ENCODE data around the gene OR51F1. TPM values are rescaled to one million over a fixed set of nuclear protein-coding genes. Genes with fewer than 3 reads are reported as not detected.
"Not testable (repeated sequence)": the region's sequence is repeated elsewhere in the genome, so short reads cannot be mapped to it uniquely, and the experiment has no call there.

Gene OR51F1, protein sequence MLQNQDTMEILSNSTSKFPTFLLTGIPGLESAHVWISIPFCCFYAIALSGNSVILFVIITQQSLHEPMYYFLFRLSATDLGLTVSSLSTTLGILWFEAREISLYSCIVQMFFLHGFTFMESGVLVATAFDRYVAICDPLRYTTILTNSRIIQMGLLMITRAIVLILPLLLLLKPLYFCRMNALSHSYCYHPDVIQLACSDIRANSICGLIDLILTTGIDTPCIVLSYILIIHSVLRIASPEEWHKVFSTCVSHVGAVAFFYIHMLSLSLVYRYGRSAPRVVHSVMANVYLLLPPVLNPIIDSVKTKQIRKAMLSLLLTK
- total RNA-seq: not detected in 2 replicates

DNA sequence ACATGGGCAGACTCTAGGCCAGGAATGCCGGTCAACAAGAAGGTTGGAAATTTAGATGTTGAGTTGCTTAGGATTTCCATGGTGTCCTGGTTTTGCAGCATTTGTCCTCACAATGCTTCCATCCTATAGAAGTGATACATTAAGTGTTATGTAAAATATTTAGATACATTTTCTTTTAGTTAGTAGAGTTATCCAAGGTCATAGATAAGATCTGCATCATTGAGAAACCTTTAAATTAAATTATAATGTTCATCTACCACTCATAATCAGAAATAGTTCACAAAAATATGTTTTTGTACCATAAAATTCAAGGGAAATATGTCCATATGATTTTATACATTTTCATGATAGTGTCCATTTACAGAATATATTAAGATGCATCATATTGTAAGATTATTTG, at the start of gene OR51F1:
Gene OR51F1, minus strand, starts transcription at position 101 of the 400 bp plus-strand sequence. Its CDS starts 0 bp downstream, at position 101.
- no peaks in the 10 kb centered on the region for H3K9me3 Mint-ChIP-seq
- H3K36me3 Mint-ChIP-seq (ENCODE audit: low read depth): no peaks in the 10 kb centered on the region
- no peak for DNase-seq (ENCODE audit: low spot score)
- no peak within 1 kb of the TSS for H3K27ac Mint-ChIP-seq
- H3K27me3 Mint-ChIP-seq (ENCODE audit: low read depth): no peaks in the 10 kb centered on the region
- no peak within 1 kb of the TSS for H3K4me3 Mint-ChIP-seq (ENCODE audit: low read depth)
- intact Hi-C loops (cut with micrococcal nuclease): no loop called here
- H3K4me1 Mint-ChIP-seq (ENCODE audit: low read depth): no peaks in the 10 kb centered on the region

DNA sequence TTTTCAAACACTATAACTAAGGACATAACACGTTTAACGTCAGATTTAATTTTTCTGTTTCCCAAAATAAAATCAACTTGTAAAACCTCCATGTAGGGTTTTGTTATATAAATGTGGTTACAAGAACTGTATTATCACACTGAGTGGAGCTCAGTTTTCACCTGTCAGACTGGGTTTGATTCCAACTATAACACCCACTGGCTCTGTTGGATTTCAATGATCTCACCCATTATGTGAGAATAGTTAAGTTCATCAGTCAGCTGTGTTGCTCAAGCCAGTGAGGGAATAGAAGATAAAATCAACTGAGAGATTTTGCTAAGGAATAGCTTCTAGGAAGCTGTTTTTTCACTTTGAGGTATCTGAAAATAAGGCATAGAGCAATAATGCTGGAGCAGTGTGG, 39.5 kb upstream of the OR51F1 start:
- Mint-ChIP-seq H3K4me1 (ENCODE audit: low read depth) (no peaks in the 10 kb centered on the region), H3K36me3 (ENCODE audit: low read depth) (no peaks in the 10 kb centered on the region), H3K9me3 (no peaks in the 10 kb centered on the region), H3K27me3 (ENCODE audit: low read depth) (no peaks in the 10 kb centered on the region), H3K4me3 (ENCODE audit: low read depth) (no peak overlapping the region), H3K27ac (no peak overlapping the region)
- intact Hi-C loops (cut with micrococcal nuclease): no loop called here
- DNase-seq (ENCODE audit: low spot score): no peak

DNA sequence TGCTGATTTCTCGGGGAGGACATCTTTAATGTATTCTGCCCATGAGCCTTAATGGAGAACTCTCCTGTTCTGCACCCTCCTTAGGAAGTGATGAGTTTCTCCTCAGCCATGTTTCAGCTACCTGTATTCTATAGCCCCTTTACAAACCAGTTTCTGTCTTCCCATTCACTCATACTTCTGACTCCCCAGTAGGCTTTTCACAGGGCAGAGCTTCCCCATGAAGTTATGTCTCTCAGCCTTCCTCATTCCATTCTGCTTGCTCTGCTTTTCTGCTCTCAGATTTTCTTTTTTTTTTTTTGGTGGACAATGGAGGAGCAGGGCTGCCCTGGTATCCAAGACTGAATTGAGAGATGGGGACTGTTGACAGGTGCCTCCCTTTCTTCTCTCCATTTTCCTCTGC, 38.7 kb upstream of the OR51F1 start:
- Mint-ChIP-seq H3K9me3 (no peaks in the 10 kb centered on the region), H3K4me1 (ENCODE audit: low read depth) (no peaks in the 10 kb centered on the region), H3K36me3 (ENCODE audit: low read depth) (no peaks in the 10 kb centered on the region), H3K27ac (no peak overlapping the region), H3K27me3 (ENCODE audit: low read depth) (no peaks in the 10 kb centered on the region), H3K4me3 (ENCODE audit: low read depth) (no peak overlapping the region)
- intact Hi-C loops (cut with micrococcal nuclease): no loop called here
- no peak for DNase-seq (ENCODE audit: low spot score)

DNA sequence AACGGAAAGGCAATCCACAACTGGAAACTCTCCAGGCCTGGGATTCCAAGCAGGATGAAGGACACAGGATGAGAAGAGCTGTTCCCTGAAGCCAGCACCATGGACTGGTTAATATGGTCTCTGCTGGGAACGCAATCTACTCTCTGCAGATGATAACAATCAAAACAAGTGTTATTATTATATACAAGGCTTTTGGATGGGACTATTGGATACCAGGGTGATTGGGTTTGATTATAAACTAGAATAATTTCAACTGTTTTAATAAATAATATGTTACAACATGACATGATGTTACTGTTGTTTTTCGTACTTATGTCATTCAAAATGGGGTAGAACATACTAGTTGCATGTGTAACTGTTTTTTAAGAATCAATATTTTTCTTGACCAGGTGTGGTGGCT, 34.5 kb upstream of the OR51F1 start, which contains the start of gene OR52R1:
Gene OR52R1, minus strand, starts transcription at position 101 of the 400 bp plus-strand sequence. Its CDS starts 0 bp downstream, at position 101.
- intact Hi-C loops (cut with micrococcal nuclease): no loop called here
- H3K9me3 Mint-ChIP-seq: no peaks in the 10 kb centered on the region
- H3K27ac Mint-ChIP-seq: no peak within 1 kb of the TSS
- no peaks in the 10 kb centered on the region for H3K4me1 Mint-ChIP-seq (ENCODE audit: low read depth)
- no peak within 1 kb of the TSS for H3K4me3 Mint-ChIP-seq (ENCODE audit: low read depth)
- no peak for DNase-seq (ENCODE audit: low spot score)
- H3K27me3 Mint-ChIP-seq (ENCODE audit: low read depth): no peaks in the 10 kb centered on the region
- H3K36me3 Mint-ChIP-seq (ENCODE audit: low read depth): no peaks in the 10 kb centered on the region

DNA sequence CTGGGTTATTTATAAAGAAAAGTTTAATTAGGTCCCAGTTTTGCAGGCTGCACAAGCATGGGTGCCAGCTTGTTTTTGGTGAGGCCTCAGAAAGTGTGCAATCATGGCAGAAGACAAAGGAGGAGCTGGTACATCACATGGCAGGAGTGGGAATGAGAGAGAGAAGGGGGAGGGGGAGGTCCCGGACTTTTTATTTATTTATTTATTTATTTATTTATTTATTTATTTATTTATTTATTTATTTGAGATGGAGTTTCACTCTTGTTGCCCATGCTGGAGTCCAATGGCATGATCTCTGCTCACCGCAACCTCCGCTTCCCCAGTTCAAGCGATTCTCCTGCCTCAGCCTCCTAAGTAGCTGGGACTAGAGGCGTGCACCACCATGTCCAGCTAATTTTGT, 31.6 kb upstream of the OR51F1 start:
- H3K27ac Mint-ChIP-seq; H3K4me1 Mint-ChIP-seq (ENCODE audit: low read depth); H3K9me3 Mint-ChIP-seq; H3K36me3 Mint-ChIP-seq (ENCODE audit: low read depth); H3K4me3 Mint-ChIP-seq (ENCODE audit: low read depth); intact Hi-C loops (cut with micrococcal nuclease); H3K27me3 Mint-ChIP-seq (ENCODE audit: low read depth); DNase-seq (ENCODE audit: low spot score): not testable (repeated sequence)

DNA sequence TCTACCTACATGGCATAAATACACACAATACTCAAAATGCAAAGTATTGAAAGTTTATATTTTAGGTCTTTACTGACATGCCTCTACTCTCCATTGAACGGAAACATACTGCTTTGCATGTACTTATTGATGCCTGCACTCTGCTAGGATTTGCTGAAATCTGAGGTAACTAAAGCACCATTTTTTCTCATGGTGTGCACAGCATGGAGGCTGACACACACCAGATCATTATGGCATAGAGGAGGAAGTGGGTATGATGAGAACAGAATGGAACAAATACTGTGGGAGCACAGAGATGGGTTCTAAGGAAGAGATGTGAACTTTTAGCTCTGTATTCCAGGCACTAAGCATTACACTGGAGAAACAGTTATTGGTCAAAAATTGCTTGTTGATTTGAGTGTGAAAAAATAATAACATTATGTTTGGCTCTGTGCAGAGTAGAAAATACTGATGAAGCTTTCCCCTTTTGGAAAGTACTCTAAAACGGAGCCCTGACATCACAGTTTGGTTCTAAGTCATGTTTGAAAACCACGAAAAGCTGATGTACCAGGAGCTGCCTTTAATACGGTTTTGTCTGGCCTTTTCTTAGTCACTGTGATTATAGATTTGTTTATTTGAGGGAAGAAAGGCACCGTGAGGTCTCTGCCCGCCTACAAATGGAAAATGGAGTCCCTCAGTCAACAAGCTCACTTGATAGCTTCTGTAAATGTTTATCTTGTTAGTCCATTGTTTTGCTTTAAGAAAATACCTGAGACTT, 28.9 kb upstream of the OR51F1 start:
- Mint-ChIP-seq H3K4me3 (ENCODE audit: low read depth) (no peak overlapping the region), H3K4me1 (ENCODE audit: low read depth) (no peaks in the 10 kb centered on the region), H3K27ac (no peak overlapping the region), H3K27me3 (ENCODE audit: low read depth) (no peaks in the 10 kb centered on the region), H3K36me3 (ENCODE audit: low read depth) (no peaks in the 10 kb centered on the region), H3K9me3 (no peaks in the 10 kb centered on the region)
- intact Hi-C loops (cut with micrococcal nuclease): no loop called here
- DNase-seq (ENCODE audit: low spot score): no peak

DNA sequence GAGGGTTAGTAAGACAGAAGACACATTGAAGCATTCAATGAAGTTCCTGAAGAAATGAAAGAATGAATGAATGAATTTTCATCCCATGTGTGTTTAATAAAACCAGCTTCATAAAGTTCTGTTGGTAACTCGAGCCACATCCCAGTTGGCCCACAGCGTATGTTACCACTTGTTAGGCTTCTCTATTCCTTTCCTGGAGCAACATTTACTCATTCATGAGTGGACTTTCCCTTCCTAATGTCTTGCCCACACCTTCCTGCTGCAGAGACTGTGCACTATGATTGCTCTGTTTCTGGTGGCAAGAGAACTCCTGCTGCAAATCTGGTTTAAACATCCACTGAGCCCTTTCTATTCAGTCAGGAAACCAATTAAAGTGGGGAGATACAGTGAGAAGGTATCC, 27.5 kb upstream of the OR51F1 start:
- Mint-ChIP-seq H3K27me3 (ENCODE audit: low read depth) (no peaks in the 10 kb centered on the region), H3K27ac (no peak overlapping the region), H3K36me3 (ENCODE audit: low read depth) (no peaks in the 10 kb centered on the region), H3K4me3 (ENCODE audit: low read depth) (no peak overlapping the region), H3K9me3 (no peaks in the 10 kb centered on the region), H3K4me1 (ENCODE audit: low read depth) (no peaks in the 10 kb centered on the region)
- intact Hi-C loops (cut with micrococcal nuclease): no loop called here
- no peak for DNase-seq (ENCODE audit: low spot score)

DNA sequence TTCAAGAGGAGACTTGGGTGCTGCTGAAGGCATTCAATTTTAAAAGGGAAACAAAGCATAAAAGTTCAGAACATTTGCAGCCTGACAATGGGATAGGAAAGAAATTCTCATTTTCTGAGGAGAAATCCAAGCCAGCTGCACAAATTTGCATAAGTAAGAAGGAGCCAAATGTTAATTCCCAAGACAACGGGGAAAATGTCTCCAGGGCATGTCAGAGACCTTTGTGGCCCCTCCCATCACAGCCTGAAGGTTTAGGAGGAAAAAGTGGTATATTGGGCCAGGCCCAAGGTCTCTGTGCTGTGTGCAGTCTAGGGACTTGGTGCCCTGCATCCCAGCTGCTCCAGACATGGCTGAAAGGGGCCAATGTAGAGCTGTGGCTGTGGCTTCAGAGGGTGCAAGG, 12.7 kb upstream of the OR51F1 start:
- Mint-ChIP-seq H3K9me3 (no peaks in the 10 kb centered on the region), H3K36me3 (ENCODE audit: low read depth) (no peaks in the 10 kb centered on the region)
- intact Hi-C loops (cut with micrococcal nuclease): no loop called here

GRCh38 chr11:4768094-4768493, 1.6 kb downstream of the OR51F1 start:
- no peak for DNase-seq (ENCODE audit: low spot score)
- Mint-ChIP-seq H3K36me3 (ENCODE audit: low read depth) (no peaks in the 10 kb centered on the region), H3K4me3 (ENCODE audit: low read depth) (no peak overlapping the region), H3K27ac (no peak overlapping the region), H3K9me3 (no peaks in the 10 kb centered on the region), H3K4me1 (ENCODE audit: low read depth) (peaks cover under 1% of the 10 kb centered on the region), H3K27me3 (ENCODE audit: low read depth) (no peaks in the 10 kb centered on the region)
- intact Hi-C loops (cut with micrococcal nuclease): no loop called here

More for the DNA sequence above, 12.7 kb upstream of the OR51F1 start:
- no peaks in the 10 kb centered on the region for H3K27me3 Mint-ChIP-seq (ENCODE audit: low read depth)
- DNase-seq (ENCODE audit: low spot score): no peak
- no peak overlapping the region for H3K4me3 Mint-ChIP-seq (ENCODE audit: low read depth)
- no peak overlapping the region for H3K27ac Mint-ChIP-seq
- H3K4me1 Mint-ChIP-seq (ENCODE audit: low read depth): no peaks in the 10 kb centered on the region

DNA sequence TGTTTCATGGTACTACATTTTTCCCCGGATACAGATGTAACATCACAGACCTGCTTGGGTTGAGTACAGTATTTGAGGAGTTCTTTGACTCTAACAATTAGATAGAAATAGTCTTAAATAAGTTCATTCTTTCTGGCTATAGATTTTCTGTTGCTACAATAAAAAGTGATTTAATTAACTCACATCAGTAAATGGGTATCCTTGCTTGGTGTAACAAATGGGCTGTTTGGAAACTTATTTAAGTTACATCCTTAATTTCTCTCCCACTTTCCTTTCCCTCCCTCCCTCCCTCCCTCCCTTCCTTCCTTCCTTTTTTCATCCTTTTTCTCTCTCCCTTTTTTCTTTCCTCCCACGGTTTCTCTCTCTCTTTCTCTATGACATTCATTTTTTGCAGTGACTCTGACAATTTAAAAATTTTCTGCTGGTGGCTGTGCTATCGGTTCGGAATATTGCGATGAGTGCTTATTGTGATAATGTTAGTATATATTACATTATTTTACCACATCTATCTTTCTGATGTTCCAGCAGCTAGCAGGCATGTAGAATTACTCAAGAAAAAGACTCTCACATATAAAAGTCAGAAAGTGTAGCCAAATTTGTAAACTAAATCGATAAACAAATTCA, 3.2 kb downstream of the OR51F1 start:
- H3K4me1 Mint-ChIP-seq (ENCODE audit: low read depth): peaks cover 2% of the 10 kb centered on the region

DNA sequence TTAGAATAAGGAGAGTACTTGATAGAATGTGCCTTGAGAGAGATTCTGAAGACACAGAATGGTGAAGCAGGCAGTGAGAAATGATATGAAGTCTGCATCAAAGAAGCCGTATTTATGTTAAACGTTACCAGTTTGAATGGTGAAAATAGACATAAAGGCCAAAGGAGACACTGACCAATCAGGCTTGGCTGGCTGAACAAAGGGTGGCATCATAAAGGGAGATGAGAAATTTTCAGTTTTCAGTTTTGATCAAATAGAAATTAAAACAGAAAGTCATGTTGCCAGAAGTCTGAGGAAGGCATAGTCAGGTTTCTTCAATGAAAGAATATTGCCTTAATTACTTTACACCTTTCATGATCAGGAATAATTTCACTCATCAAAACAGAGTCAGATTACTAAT, 6.6 kb downstream of the OR51F1 start:
- Mint-ChIP-seq H3K36me3 (ENCODE audit: low read depth) (no peaks in the 10 kb centered on the region), H3K27ac (no peak overlapping the region), H3K9me3 (no peaks in the 10 kb centered on the region), H3K27me3 (ENCODE audit: low read depth) (no peaks in the 10 kb centered on the region), H3K4me3 (ENCODE audit: low read depth) (no peak overlapping the region), H3K4me1 (ENCODE audit: low read depth) (peaks cover 2% of the 10 kb centered on the region)
- DNase-seq (ENCODE audit: low spot score): no peak
- intact Hi-C loops (cut with micrococcal nuclease): no loop called here

More for the DNA sequence above, 3.2 kb downstream of the OR51F1 start:
- intact Hi-C loops (cut with micrococcal nuclease): no loop called here
- no peak for DNase-seq (ENCODE audit: low spot score)
- Mint-ChIP-seq H3K4me3 (ENCODE audit: low read depth) (no peak overlapping the region), H3K36me3 (ENCODE audit: low read depth) (no peaks in the 10 kb centered on the region), H3K27me3 (ENCODE audit: low read depth) (no peaks in the 10 kb centered on the region), H3K9me3 (no peaks in the 10 kb centered on the region), H3K27ac (no peak overlapping the region)

GRCh38 chr11:4751201-4751600, 18.5 kb downstream of the OR51F1 start:
- Mint-ChIP-seq H3K9me3 (no peaks in the 10 kb centered on the region), H3K27me3 (ENCODE audit: low read depth) (no peaks in the 10 kb centered on the region), H3K4me3 (ENCODE audit: low read depth) (no peak overlapping the region), H3K36me3 (ENCODE audit: low read depth) (no peaks in the 10 kb centered on the region), H3K4me1 (ENCODE audit: low read depth) (no peaks in the 10 kb centered on the region), H3K27ac (no peak overlapping the region)
- DNase-seq (ENCODE audit: low spot score): no peak
- intact Hi-C loops (cut with micrococcal nuclease): no loop called here

DNA sequence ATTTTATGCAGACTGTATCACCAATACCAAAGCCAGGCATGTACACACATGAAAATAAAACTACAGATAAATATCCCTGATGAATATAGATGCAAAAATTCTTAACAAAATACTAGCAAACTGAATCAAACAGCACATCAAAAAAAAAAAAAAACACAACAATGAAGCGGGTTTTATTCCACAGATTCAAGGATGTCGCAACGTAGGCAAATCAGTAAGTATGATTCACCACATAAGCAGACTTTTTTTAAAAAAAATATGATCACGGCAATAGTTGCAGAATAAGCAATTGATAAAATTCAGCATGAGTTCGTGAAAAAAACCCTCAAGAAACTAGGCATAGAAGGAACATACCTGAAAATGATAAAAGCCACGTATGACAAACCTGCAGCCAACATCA, 21.3 kb downstream of the OR51F1 start:
- H3K9me3 Mint-ChIP-seq: no peaks in the 10 kb centered on the region
- intact Hi-C loops (cut with micrococcal nuclease): no loop called here
- no peaks in the 10 kb centered on the region for H3K4me1 Mint-ChIP-seq (ENCODE audit: low read depth)
- H3K4me3 Mint-ChIP-seq (ENCODE audit: low read depth): no peak overlapping the region
- H3K27ac Mint-ChIP-seq: no peak overlapping the region
- no peaks in the 10 kb centered on the region for H3K36me3 Mint-ChIP-seq (ENCODE audit: low read depth)
- DNase-seq (ENCODE audit: low spot score): no peak
- no peaks in the 10 kb centered on the region for H3K27me3 Mint-ChIP-seq (ENCODE audit: low read depth)
